ENCODE results near the gene OSGEPL1.
"Not testable (repeated sequence)": the region's sequence is repeated elsewhere in the genome, so short reads cannot be mapped to it uniquely, and the experiment has no call there.

- TF ChIP-seq CTCF (conservative IDR thresholded peaks at IDR 0.05; ENCODE audit: low read length); EZH2phosphoT487 (IDR thresholded peaks at IDR 0.05; ENCODE audit: borderline replicate concordance): not testable (repeated sequence)
Observed at GRCh38 chr2:189760154-189760553, 2.4 kb downstream of the OSGEPL1 start.
